CD14-positive monocyte (primary cell): ENCODE measurements around the gene EAPP. TPM values are rescaled to one million over a fixed set of nuclear protein-coding genes. Genes with fewer than 3 reads are reported as not detected.

ENCODE experiments used
- DNase-seq, 3 donors: peaks; one replicate each; pipeline ENCODE4 v3.0.0-alpha.2; 2011 to 2022
- H2AFZ ChIP-seq: 2 replicates; pipeline ENCODE4 v1.6.0; 2012; ENCODE audit warnings: mild to moderate bottlenecking, low read depth, low read length, inconsistent platforms; ENCODE audit not compliant: insufficient read depth, poor library complexity, severe bottlenecking
- H3K27ac ChIP-seq, 2 donors: 1 replicate in 1 of 2; 2 replicates in 1 of 2; pipeline ENCODE4 v1.5.1; 2012 to 2013; ENCODE audit warnings: low read length in 2 of 2, control low read depth in 1 of 2, inconsistent platforms in 1 of 2, low read depth in 1 of 2, mild to moderate bottlenecking in 1 of 2
- H3K27me3 ChIP-seq, 2 donors: one replicate each; pipeline versions ENCODE4 v1.6.0 to v1.6.1; 2011 to 2013; ENCODE audit warnings: low read length in 2 of 2; ENCODE audit not compliant: control insufficient read depth in 2 of 2, insufficient read depth in 2 of 2
- H3K36me3 ChIP-seq, 2 donors: replicated peaks in 1 of 2; 1 replicate in 1 of 2; 2 replicates in 1 of 2; pipeline versions ENCODE4 v1.5.1 to v1.6.1; 2012 to 2013; ENCODE audit warnings: low read length in 2 of 2, control low read depth in 1 of 2, inconsistent platforms in 1 of 2, mild to moderate bottlenecking in 1 of 2; ENCODE audit not compliant: insufficient read depth in 2 of 2, control insufficient read depth in 1 of 2
- H3K4me1 ChIP-seq, 2 donors: 1 replicate in 1 of 2; 2 replicates in 1 of 2; pipeline versions ENCODE4 v1.5.1 to v1.6.1; 2012 to 2013; ENCODE audit warnings: low read length in 2 of 2, control low read depth in 1 of 2, inconsistent platforms in 1 of 2, mild to moderate bottlenecking in 1 of 2, moderate library complexity in 1 of 2; ENCODE audit not compliant: insufficient read depth in 2 of 2, control insufficient read depth in 1 of 2
- H3K4me2 ChIP-seq: replicated peaks from 2 replicates; pipeline ENCODE3; 2012; ENCODE audit warnings: low read length, moderate library complexity, mild to moderate bottlenecking; ENCODE audit not compliant: poor library complexity, severe bottlenecking; ENCODE audit errors: extremely low read depth
- H3K4me3 ChIP-seq, 3 experiments: fragments of 200-600 bp in 1 of 3; sonication (generic) in 1 of 3; replicated peaks in 1 of 3; 1 replicate in 2 of 3; 2 replicates in 1 of 3; pipeline ENCODE4 v1.5.1; 2011 to 2013; ENCODE audit warnings: low read length in 3 of 3, mild to moderate bottlenecking in 3 of 3, control low read depth in 2 of 3, low read depth in 2 of 3, inconsistent platforms in 1 of 3, moderate library complexity in 1 of 3
- H3K79me2 ChIP-seq: 2 replicates; pipeline ENCODE4 v1.6.0; 2012; ENCODE audit warnings: mild to moderate bottlenecking, control low read depth, inconsistent platforms, low read length, moderate library complexity; ENCODE audit not compliant: insufficient read depth
- H3K9ac ChIP-seq: 2 replicates; pipeline ENCODE4 v1.6.0; 2017; ENCODE audit warnings: low read length, mild to moderate bottlenecking; ENCODE audit not compliant: insufficient read depth, poor library complexity, severe bottlenecking
- H3K9me3 ChIP-seq, 2 donors: replicated peaks in 1 of 2; 1 replicate in 1 of 2; 2 replicates in 1 of 2; pipeline versions ENCODE4 v1.5.1 to v1.6.1; 2012 to 2013; ENCODE audit warnings: low read length in 2 of 2, control low read depth in 1 of 2; ENCODE audit not compliant: control insufficient read depth in 1 of 2, insufficient read depth in 1 of 2
- H4K20me1 ChIP-seq: 2 replicates; pipeline ENCODE4 v1.6.0; 2012; ENCODE audit warnings: mild to moderate bottlenecking, low read length, control low read depth, moderate library complexity; ENCODE audit not compliant: insufficient read depth
- H3K27ac Mint-ChIP-seq, 7 donors: one replicate each; pipeline ENCODE4 v1.8.0; 2020; ENCODE audit warnings: mild to moderate bottlenecking in 7 of 7, mixed read lengths in 7 of 7, moderate library complexity in 6 of 7, inconsistent platforms in 2 of 7
- H3K27me3 Mint-ChIP-seq, 3 donors: one replicate each; pipeline ENCODE4 v1.8.0; 2021 to 2022; ENCODE audit warnings: low read depth in 3 of 3, mild to moderate bottlenecking in 3 of 3, mixed read lengths in 3 of 3, moderate library complexity in 3 of 3, inconsistent platforms in 1 of 3
- H3K36me3 Mint-ChIP-seq, 2 donors: one replicate each; pipeline ENCODE4 v1.8.0; 2020; ENCODE audit warnings: mixed read lengths in 2 of 2, inconsistent platforms in 1 of 2, mild to moderate bottlenecking in 1 of 2
- H3K4me1 Mint-ChIP-seq: one replicate; pipeline ENCODE4 v1.8.0; 2020; ENCODE audit warnings: mild to moderate bottlenecking, mixed read lengths
- H3K4me3 Mint-ChIP-seq, 2 donors: one replicate each; pipeline ENCODE4 v1.8.0; 2020; ENCODE audit warnings: mild to moderate bottlenecking in 2 of 2, mixed read lengths in 2 of 2, moderate library complexity in 1 of 2
- H3K9me3 Mint-ChIP-seq, 7 donors: one replicate each; pipeline ENCODE4 v1.8.0; 2020 to 2022; ENCODE audit warnings: mixed read lengths in 7 of 7, mild to moderate bottlenecking in 6 of 7, moderate library complexity in 6 of 7, inconsistent platforms in 2 of 7
- CTCF ChIP-seq: fragments of 200-600 bp; IDR thresholded peaks from one replicate; pipeline ENCODE4 v1.8.0; 2022; ENCODE audit warnings: antibody characterized with exemption, mild to moderate bottlenecking
- WGBS: methylation state at CpG from one replicate; pipeline ENCODE4 v1.1.5; 2013; ENCODE audit warnings: missing lambda C conversion rate; ENCODE audit not compliant: insufficient coverage; 5-methylcytosine and 5-hydroxymethylcytosine counted together
- intact Hi-C, 2 donors: fragments of 100-400 bp; cut with micrococcal nuclease; formaldehyde crosslinking; loops; one replicate each; pipeline versions ENCODE4 v1.15.0 to v1.15.1; 2023
- polyA plus RNA-seq, 3 donors: library from polyadenylated mRNA; depleted of rRNA in 1 of 3; unstranded in 2 of 3; stranded (reverse) in 1 of 3; fragments of 300-500 nt in 2 of 3; fragments of >200 nt in 1 of 3; fragmentation: Illumina TruSeq in 2 of 3; gene quantifications; 1 replicate in 2 of 3; 2 replicates in 1 of 3; pipeline ENCODE4 v1.2.3, GENCODE V29; 2012 to 2021

Gene EAPP
- polyA plus RNA-seq, 3 donors: 20.7 to 76.2 (median 70.2) TPM

GRCh38 chr14:34502001-34502400, 37.5 kb downstream of the EAPP start:
- H2AFZ ChIP-seq: no peak overlapping the region
- intact Hi-C loops: no loop called here
- no CpG with 5 or more reads among the region's 2 CpGs for WGBS

GRCh38 chr14:34501004-34501580, 38.4 kb downstream of the EAPP start:
- H3K9me3 Mint-ChIP-seq: no peaks in the 10 kb centered on the region
- Histone ChIP-seq H3K27me3 (no peaks in the 10 kb centered on the region), H3K4me1 (peaks cover 11 to 13% of the 10 kb centered on the region in 2 donors), H3K36me3 (no peaks in the 10 kb centered on the region), H4K20me1 (no peaks in the 10 kb centered on the region), H3K9me3 (no peaks in the 10 kb centered on the region), H3K79me2 (no peaks in the 10 kb centered on the region), H2AFZ (no peak overlapping the region), H3K27ac (no peak overlapping the region), H3K9ac (no peak overlapping the region), H3K4me3 (no peak overlapping the region), H3K4me2 (no peak overlapping the region)
- intact Hi-C loops: no loop called here
- TF ChIP-seq CTCF: no peak
- no peaks in the 10 kb centered on the region for H3K27me3 Mint-ChIP-seq
- 100% methylated on average over 3 of the region's 5 CpGs for WGBS
- H3K4me1 Mint-ChIP-seq: peaks cover 11% of the 10 kb centered on the region
- no peaks in the 10 kb centered on the region for H3K36me3 Mint-ChIP-seq
- no peak for DNase-seq
- H3K4me3 Mint-ChIP-seq: no peak overlapping the region
- H3K27ac Mint-ChIP-seq: peak overlapping the region in 1 of 7 donors; percentile 57

More at GRCh38 chr14:34502001-34502400, 37.5 kb downstream of the EAPP start:
- peaks cover 3% of the 10 kb centered on the region for H3K4me1 Mint-ChIP-seq
- no peaks in the 10 kb centered on the region for H3K36me3 Mint-ChIP-seq
- Histone ChIP-seq H3K27ac (no peak overlapping the region), H3K9me3 (no peaks in the 10 kb centered on the region), H3K9ac (no peak overlapping the region), H3K4me2 (no peak overlapping the region), H3K4me1 (peaks cover 3 to 4% of the 10 kb centered on the region in 2 donors), H3K4me3 (no peak overlapping the region), H3K79me2 (no peaks in the 10 kb centered on the region), H3K36me3 (no peaks in the 10 kb centered on the region), H3K27me3 (no peaks in the 10 kb centered on the region), H4K20me1 (no peaks in the 10 kb centered on the region)
- no peak for TF ChIP-seq CTCF
- no peak overlapping the region for H3K27ac Mint-ChIP-seq
- no peak for DNase-seq
- no peaks in the 10 kb centered on the region for H3K9me3 Mint-ChIP-seq
- H3K4me3 Mint-ChIP-seq: no peak overlapping the region
- H3K27me3 Mint-ChIP-seq: no peaks in the 10 kb centered on the region
